IPS-20b (cell line): ENCODE results near the gene SNAP47.

Experiments
- H3K27ac ChIP-seq: one replicate; pipeline ENCODE4 v1.5.1; 2013; ENCODE audit warnings: low read length
- H3K27me3 ChIP-seq: 2 replicates; pipeline ENCODE4 v1.6.1; 2013; ENCODE audit warnings: mild to moderate bottlenecking, low read length, inconsistent platforms; ENCODE audit not compliant: insufficient read depth
- H3K36me3 ChIP-seq: 2 replicates; pipeline ENCODE4 v1.6.1; 2013; ENCODE audit warnings: low read depth, mild to moderate bottlenecking, inconsistent platforms, low read length, moderate library complexity; ENCODE audit not compliant: insufficient read depth
- H3K4me1 ChIP-seq: 2 replicates; pipeline ENCODE4 v1.6.1; 2013; ENCODE audit warnings: mild to moderate bottlenecking, control low read depth, inconsistent platforms, low read length, moderate library complexity; ENCODE audit not compliant: insufficient read depth
- H3K4me3 ChIP-seq: 2 replicates; pipeline ENCODE4 v1.5.1; 2013; ENCODE audit warnings: mild to moderate bottlenecking, low read length, inconsistent platforms
- H3K9ac ChIP-seq: 2 replicates; pipeline ENCODE4 v1.6.1; 2013; ENCODE audit warnings: low read depth, mild to moderate bottlenecking, inconsistent platforms, low read length, moderate library complexity
- H3K9me3 ChIP-seq: 2 replicates; pipeline ENCODE4 v1.6.1; 2013; ENCODE audit warnings: mild to moderate bottlenecking, low read depth, low read length, inconsistent platforms; ENCODE audit not compliant: insufficient read depth

SNAP47 gene

DNA sequence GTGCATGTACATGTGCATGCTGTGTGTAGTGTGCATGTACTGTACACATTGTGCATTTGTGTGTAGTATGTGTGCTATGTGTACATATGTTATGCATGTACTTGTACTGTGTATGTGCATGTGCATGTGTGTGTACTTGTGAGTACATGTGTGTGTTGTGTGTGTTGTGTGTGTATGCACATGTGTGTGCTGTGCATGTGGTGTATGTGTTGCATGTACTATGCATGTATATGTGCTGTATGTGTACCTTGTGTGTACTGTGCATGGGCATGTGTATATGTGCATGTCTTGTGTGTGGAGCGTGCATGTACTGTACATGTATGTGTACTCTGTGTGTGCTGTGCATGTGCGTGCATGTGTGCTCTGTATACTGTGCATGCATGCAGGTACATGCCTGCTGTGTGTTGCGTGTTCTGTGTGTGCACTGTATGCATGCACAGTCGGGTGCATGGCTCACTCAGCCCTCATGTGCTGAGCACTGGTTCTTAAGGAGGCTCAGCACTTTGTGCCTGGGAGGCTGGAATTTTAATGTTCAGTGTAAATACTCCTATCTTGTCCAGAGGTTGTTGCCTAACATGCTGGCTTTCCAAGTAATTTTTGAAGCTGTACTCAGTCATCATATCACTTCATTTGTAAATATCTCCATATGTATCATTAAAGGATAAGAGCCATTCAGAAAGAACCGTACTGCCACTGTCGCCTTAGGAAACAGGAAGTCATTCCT lies 32.3 kb downstream of the SNAP47 start:
- H3K9ac ChIP-seq: no peak overlapping the region
- no peaks in the 10 kb centered on the region for H3K9me3 ChIP-seq
- H3K27ac ChIP-seq: no peak overlapping the region
- H3K36me3 ChIP-seq: peaks cover 31% of the 10 kb centered on the region
- H3K27me3 ChIP-seq: no peaks in the 10 kb centered on the region
- H3K4me3 ChIP-seq: no peak overlapping the region
- no peaks in the 10 kb centered on the region for H3K4me1 ChIP-seq

DNA sequence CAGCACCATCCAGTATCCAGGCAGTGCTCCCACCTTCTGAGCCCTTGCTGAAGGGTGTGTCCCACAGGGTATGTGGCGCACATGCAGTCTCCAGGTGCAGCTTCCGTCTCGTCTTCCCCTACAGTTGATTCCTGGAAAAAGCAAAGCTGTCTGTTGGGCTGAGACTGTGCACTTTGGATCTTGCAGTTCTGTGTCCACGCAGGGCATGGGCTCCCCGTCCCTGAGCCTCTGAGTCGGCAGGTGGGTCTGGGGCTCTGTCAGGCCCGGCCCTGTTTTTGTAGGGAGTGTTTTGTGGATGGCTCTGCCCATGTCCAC lies 32.8 kb downstream of the SNAP47 start:
- Histone ChIP-seq H3K27me3 (no peaks in the 10 kb centered on the region), H3K36me3 (peaks cover 31% of the 10 kb centered on the region)

DNA sequence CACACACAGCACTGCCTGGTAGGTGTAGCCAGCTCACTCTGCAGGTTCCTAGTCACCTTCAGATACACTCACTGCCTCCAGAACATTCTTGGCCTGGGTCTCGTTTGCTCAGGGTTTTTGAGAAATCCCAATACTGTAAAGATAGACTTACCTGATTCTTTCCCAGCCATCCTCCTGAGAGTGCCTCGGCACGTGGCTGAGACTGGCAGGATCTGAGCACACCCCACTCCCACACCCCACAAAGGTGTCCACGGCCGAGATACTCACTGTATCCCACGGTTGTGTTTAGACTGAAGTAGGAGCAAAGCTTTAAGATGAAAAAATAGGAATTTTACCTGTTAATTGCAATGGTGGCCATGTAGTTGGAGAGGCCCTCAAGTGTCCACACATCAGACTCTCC lies 33.4 kb downstream of the SNAP47 start:
- peaks cover 31% of the 10 kb centered on the region for H3K36me3 ChIP-seq
- no peaks in the 10 kb centered on the region for H3K9me3 ChIP-seq
- H3K27me3 ChIP-seq: no peaks in the 10 kb centered on the region
- H3K4me3 ChIP-seq: no peak overlapping the region
- H3K27ac ChIP-seq: no peak overlapping the region
- H3K9ac ChIP-seq: no peak overlapping the region
- no peaks in the 10 kb centered on the region for H3K4me1 ChIP-seq

More for the DNA sequence above, 32.8 kb downstream of the SNAP47 start:
- H3K27ac ChIP-seq: no peak overlapping the region
- H3K4me1 ChIP-seq: no peaks in the 10 kb centered on the region
- no peaks in the 10 kb centered on the region for H3K9me3 ChIP-seq
- no peak overlapping the region for H3K9ac ChIP-seq
- no peak overlapping the region for H3K4me3 ChIP-seq

DNA sequence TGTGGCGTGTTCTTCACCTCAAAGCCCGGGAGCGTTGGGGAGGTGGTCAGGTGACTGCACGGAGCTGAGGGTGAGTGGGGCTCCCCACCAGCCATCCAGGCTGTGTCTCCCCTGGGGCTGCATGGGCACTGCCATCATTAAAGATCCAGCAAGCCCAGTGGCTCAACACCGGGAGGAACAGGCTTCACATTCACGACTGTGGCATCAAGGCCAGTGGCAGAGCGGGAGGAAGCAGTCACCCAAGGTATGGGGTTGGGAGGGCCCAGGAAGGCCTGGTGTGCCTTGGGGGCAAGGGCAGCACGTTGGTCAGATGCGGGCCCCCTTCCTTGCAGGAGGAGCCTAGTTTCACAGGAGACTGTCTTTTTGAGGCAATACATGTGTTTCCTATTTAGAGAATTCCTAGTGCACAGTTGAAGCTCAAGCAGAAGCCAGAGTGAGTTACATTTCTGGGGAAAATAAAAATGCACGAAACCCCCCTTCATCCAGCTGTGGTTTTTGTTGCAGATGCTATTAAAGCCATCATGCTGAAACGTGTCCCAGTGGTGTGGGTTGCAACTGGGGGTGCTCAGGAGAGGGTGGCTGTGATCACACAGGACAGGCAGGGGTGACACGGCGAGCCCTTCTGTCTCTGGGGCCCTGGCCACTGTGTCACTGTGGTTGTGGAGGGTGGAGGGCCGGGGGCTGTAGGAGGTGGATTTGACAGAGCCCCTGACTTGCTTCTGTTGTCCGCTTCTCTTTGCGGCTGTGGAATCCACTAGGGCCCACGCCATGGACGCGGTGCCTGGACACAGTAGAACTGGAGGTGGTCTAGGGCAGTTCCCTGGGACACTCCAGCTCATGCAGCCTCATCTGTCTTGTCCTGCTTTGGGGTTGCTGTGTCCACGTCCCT lies 34.1 kb downstream of the SNAP47 start:
- Histone ChIP-seq H3K9me3 (no peaks in the 10 kb centered on the region), H3K9ac (no peak overlapping the region), H3K36me3 (peaks cover 31% of the 10 kb centered on the region), H3K4me1 (no peaks in the 10 kb centered on the region), H3K4me3 (no peak overlapping the region), H3K27ac (no peak overlapping the region), H3K27me3 (no peaks in the 10 kb centered on the region)

DNA sequence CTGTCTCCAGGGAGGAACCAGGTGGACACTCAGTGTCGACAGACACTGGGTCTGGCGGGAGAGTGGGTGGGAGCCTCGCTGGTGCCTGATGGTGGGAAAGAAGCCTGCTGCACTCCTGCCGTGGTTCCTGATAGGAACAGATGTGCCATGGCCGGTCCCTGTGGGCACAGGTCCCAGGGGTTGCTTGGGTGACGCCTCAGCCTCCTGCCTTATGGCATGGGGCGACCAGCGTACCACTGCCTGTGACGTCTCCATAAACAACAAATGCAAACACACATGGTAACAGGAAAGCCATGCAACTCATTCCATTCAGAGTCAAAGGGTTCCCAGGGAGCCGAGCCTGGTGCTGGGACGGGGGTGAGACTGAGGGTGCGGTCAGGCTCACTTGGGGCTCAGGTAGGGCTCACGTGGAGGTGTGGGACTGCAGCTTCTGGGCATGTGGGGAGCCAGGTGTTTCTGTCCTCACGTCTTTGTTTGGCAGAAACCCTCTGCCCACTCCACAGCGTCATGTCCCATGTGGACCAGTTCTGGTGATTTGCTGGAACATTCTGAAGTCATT lies 34.8 kb downstream of the SNAP47 start:
- Histone ChIP-seq H3K4me3 (no peak overlapping the region), H3K36me3 (peaks cover 31% of the 10 kb centered on the region), H3K9me3 (no peaks in the 10 kb centered on the region), H3K27me3 (no peaks in the 10 kb centered on the region), H3K4me1 (no peaks in the 10 kb centered on the region), H3K27ac (no peak overlapping the region), H3K9ac (no peak overlapping the region)

DNA sequence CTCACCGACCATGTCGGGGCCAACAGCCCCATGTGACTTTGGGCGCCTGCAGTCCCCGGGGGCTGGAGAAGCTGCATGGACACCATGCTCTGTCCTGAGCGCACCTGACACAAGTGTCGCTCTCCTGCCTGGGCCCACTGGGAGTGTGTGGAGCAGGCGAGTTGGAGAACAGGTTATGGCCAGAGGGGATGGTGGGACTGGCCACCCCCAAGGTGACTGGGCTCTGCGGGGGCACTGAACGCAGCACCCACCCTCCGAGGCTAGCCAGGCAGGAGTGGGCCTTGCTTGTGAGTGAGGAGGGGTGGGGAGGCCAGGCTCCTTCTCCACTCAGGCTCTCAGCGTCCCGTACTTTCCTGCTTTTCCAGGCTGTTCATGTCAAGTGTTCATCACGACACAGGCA lies 35.6 kb downstream of the SNAP47 start:
- Histone ChIP-seq H3K4me3 (no peak overlapping the region), H3K36me3 (peaks cover 39% of the 10 kb centered on the region), H3K9me3 (no peaks in the 10 kb centered on the region), H3K9ac (no peak overlapping the region), H3K4me1 (no peaks in the 10 kb centered on the region), H3K27ac (no peak overlapping the region), H3K27me3 (no peaks in the 10 kb centered on the region)

DNA sequence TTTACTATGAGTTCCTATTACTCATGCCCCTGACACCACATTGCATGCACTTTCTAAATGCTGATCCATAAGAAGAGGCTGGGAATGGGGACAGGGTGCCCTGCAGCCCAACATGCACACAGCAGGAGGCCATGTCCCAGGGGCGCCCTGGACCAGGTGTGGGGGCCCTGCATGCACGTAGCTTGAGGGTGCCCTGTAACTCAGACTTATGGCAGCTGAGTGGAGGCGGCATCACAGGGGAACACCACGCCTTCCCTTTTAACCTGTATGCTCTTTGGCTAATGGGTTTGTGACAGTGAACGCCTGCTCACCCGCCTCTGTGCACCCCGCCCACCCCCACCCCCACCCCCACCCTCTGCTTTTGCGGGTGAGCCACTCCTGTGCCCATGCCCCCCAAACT lies 36.1 kb downstream of the SNAP47 start:
- Histone ChIP-seq H3K36me3 (peaks cover 44% of the 10 kb centered on the region), H3K27me3 (no peaks in the 10 kb centered on the region), H3K9me3 (no peaks in the 10 kb centered on the region), H3K27ac (no peak overlapping the region), H3K4me3 (no peak overlapping the region), H3K9ac (no peak overlapping the region), H3K4me1 (no peaks in the 10 kb centered on the region)

DNA sequence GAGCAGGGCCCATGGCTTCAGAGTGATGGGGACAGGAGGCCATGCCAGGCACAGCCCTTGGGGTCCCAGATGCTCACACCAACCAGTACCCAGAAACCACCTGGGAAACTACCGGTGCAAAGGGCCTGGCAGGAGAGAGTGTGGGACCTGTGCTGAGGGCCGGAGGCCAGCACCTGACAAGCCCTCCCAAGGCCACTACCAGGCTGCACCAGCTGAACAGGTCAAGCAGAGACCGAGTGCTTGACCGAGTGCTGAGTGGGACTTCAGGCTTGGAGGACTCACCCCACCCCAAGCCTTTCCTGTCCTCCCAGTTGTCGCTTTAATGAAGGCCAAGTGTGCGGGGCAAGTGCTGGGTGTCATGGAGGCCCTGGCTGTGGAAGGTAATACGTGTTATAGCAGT lies 36.5 kb downstream of the SNAP47 start:
- Histone ChIP-seq H3K36me3 (peaks cover 43% of the 10 kb centered on the region), H3K9ac (no peak overlapping the region), H3K27ac (no peak overlapping the region), H3K4me3 (no peak overlapping the region), H3K4me1 (no peaks in the 10 kb centered on the region), H3K27me3 (no peaks in the 10 kb centered on the region), H3K9me3 (no peaks in the 10 kb centered on the region)

DNA sequence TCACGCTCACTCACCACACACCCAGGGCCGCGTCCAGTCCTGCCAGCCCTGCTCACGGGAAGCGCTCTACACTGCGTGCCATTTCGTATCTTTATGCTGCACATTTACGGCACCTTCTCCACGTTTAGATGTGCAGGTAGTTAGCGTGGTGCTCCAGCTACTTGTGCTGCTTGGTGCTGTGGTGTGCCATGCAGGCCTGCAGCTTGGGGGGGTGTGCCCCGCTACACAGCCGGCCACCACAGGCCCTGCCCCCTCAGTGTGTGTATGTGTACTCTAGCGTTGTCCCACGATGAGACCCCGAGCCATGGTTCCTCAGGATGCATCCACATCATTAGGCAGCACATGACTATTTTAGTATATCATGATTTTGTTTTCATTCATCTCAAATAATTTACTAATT lies 38.3 kb downstream of the SNAP47 start:
- Histone ChIP-seq H3K36me3 (peaks cover 25% of the 10 kb centered on the region), H3K27ac (no peak overlapping the region), H3K4me3 (no peak overlapping the region), H3K9me3 (no peaks in the 10 kb centered on the region), H3K4me1 (no peaks in the 10 kb centered on the region), H3K9ac (no peak overlapping the region), H3K27me3 (no peaks in the 10 kb centered on the region)

DNA sequence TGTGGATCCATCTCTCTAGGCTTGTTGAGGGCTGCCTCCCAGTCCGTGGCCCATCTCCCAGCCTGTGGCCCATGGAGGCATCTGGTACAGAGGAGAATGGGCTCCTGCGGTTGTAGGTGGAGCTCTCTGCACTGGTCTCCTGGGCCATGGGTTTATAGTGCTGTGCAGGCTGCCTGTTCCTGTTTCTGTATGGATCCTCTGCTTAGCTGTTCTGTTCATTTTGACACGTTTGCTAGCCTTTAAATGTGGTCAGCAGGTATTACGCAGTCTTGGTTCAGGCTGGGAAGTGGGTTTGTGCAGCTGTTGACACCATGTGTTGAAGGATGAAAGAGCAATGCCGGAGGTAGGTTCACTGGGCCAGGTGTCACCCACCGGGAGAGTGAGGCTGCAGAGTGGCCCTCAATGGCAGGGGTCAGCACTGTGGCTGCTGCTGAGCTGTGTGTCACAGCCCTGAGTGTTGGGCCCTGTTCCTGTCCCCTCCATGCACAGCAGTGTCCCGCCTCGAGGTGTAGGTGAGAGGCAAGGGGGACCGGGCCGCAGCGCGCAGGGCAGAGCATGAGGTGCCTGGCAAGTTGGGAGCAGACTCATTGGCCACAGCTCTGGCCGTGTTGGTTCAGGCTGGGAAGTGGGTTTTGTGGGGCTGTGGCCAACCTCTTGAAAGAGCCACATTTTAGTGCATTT lies 39.0 kb downstream of the SNAP47 start:
- H3K9ac ChIP-seq: no peak overlapping the region
- H3K27me3 ChIP-seq: no peaks in the 10 kb centered on the region
- H3K4me1 ChIP-seq: no peaks in the 10 kb centered on the region
- no peak overlapping the region for H3K27ac ChIP-seq
- H3K36me3 ChIP-seq: peaks cover 19% of the 10 kb centered on the region
- no peaks in the 10 kb centered on the region for H3K9me3 ChIP-seq
- no peak overlapping the region for H3K4me3 ChIP-seq

DNA sequence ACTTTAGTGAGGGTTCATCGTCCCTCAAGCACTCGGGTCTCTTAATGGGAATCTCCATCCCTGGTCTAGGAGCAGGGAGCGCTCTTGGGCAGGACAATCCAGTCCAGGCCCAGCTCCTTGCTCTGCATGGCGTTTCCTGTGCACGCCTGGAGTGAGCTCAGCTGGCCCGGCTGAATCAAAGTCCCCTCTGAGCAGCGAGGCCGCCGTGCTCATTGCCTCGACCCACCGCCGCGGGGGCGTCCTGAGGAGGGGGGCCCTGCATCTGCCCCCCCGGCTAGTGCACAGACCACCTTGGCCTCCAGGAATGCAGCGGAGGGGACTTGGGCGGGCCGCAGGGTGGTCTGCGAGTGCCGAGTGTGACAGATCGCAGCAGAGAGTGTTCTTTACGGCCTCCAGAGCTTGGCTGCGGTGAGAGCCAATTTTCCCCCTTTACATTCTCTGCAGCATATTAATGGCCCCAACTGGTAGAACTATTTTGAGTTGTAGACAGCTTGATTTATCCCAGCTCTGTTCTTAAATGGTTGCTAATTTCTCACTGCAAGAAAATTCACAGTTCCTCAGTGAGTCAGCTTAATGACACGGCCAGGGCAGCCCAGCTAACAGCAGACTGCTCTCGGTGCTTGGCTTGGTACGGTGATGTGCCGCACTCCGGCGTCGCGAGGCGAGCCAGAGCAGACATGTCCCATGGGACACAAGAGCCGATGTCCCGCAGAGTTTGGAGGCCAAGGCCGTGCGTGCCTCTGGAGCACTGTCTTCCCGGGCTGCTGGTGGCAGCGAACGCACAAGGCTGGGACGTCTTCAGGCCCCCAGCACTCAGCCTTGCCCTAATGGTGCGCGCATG lies 39.8 kb downstream of the SNAP47 start:
- Histone ChIP-seq H3K9ac (no peak overlapping the region), H3K36me3 (peaks cover 16% of the 10 kb centered on the region), H3K4me1 (no peaks in the 10 kb centered on the region), H3K9me3 (no peaks in the 10 kb centered on the region), H3K4me3 (no peak overlapping the region), H3K27ac (no peak overlapping the region), H3K27me3 (no peaks in the 10 kb centered on the region)
